ENCODE data around the gene BRAT1.

BRAT1 gene

DNA sequence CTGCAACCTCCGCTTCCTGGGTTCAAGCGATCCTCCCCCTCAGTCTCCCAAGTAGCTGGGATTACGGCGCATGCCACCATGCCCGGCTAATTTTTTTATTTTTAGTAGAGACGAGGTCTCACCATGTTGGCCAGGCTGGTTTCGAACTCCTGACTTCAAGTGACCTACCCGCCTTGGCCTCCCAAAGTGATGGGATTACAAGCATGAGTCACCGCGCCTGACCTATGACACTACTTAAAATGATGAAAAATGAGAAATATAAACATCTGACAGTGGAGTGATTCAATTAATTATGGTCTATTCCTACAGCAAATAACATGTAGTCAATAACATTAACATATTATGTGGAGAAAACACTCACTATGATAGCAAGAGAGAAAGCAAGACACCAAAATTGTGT, 2.2 kb downstream of the BRAT1 start:
- Histone ChIP-seq H3K4me1 (ENCODE audit: control insufficient read depth, low read length) (peaks cover 49% of the 10 kb centered on the region), H3K27ac (ENCODE audit: low read depth, low read length) (no peak overlapping the region), H3K79me2 (ENCODE audit: control insufficient read depth, low read length) (peaks cover 40% of the 10 kb centered on the region), H3K9me2 (replicated peaks; ENCODE audit: control insufficient read depth, low read length) (no peaks in the 10 kb centered on the region), H3K27me3 (ENCODE audit: control insufficient read depth, low read length) (no peaks in the 10 kb centered on the region), H3K4me3 (ENCODE audit: low read length) (peak overlapping the region; percentile 80), H3K9me3 (ENCODE audit: control insufficient read depth, insufficient read depth, low read length) (no peaks in the 10 kb centered on the region), H3F3A (ENCODE audit: control insufficient read depth, insufficient read depth) (peaks cover 12% of the 10 kb centered on the region), H4K20me1 (ENCODE audit: control insufficient read depth, insufficient read depth, low read depth, low read length) (no peaks in the 10 kb centered on the region), H3K36me3 (ENCODE audit: control insufficient read depth, low read length) (peaks cover 44% of the 10 kb centered on the region), H3K4me2 (ENCODE audit: low read length) (peak overlapping the region; percentile 86)
- TF ChIP-seq EZH2phosphoT487 (IDR thresholded peaks at IDR 0.05; ENCODE audit: borderline replicate concordance, low read length): no peak
- TF ChIP-seq CTCF (IDR thresholded peaks at IDR 0.05; ENCODE audit: low read depth, low read length, poor library complexity, severe bottlenecking): no peak

GRCh38 chr7:2551418-2551817, 3.9 kb downstream of the BRAT1 start:
- Histone ChIP-seq H4K20me1 (ENCODE audit: control insufficient read depth, insufficient read depth, low read depth, low read length) (no peaks in the 10 kb centered on the region), H3K79me2 (ENCODE audit: control insufficient read depth, low read length) (peaks cover 40% of the 10 kb centered on the region), H3K27ac (ENCODE audit: low read depth, low read length) (no peak overlapping the region), H3K4me2 (ENCODE audit: low read length) (peak overlapping the region; percentile 31), H3K4me1 (ENCODE audit: control insufficient read depth, low read length) (peaks cover 36% of the 10 kb centered on the region), H3F3A (ENCODE audit: control insufficient read depth, insufficient read depth) (peaks cover 6% of the 10 kb centered on the region), H3K9me3 (ENCODE audit: control insufficient read depth, insufficient read depth, low read length) (no peaks in the 10 kb centered on the region), H3K27me3 (ENCODE audit: control insufficient read depth, low read length) (no peaks in the 10 kb centered on the region), H3K36me3 (ENCODE audit: control insufficient read depth, low read length) (peaks cover 58% of the 10 kb centered on the region), H3K9me2 (replicated peaks; ENCODE audit: control insufficient read depth, low read length) (no peaks in the 10 kb centered on the region), H3K4me3 (ENCODE audit: low read length) (no peak overlapping the region)
- TF ChIP-seq EZH2phosphoT487 (IDR thresholded peaks at IDR 0.05; ENCODE audit: borderline replicate concordance, low read length) (no peak), CTCF (IDR thresholded peaks at IDR 0.05; ENCODE audit: low read depth, low read length, poor library complexity, severe bottlenecking) (no peak)

GRCh38 chr7:2546776-2547586, 8.3 kb downstream of the BRAT1 start:
- peaks cover 5% of the 10 kb centered on the region; the same call in 1 of the 2 replicates for H3F3A ChIP-seq (ENCODE audit: control insufficient read depth, insufficient read depth)
- H3K79me2 ChIP-seq (ENCODE audit: control insufficient read depth, low read length): peaks cover 13% of the 10 kb centered on the region
- H4K20me1 ChIP-seq (ENCODE audit: control insufficient read depth, insufficient read depth, low read depth, low read length): no peaks in the 10 kb centered on the region
- no peaks in the 10 kb centered on the region for H3K27me3 ChIP-seq (ENCODE audit: control insufficient read depth, low read length)
- H3K36me3 ChIP-seq (ENCODE audit: control insufficient read depth, low read length): peaks cover 79% of the 10 kb centered on the region
- H3K4me3 ChIP-seq (ENCODE audit: low read length): no peak overlapping the region
- H3K9me2 ChIP-seq (replicated peaks; ENCODE audit: control insufficient read depth, low read length): no peaks in the 10 kb centered on the region
- H3K27ac ChIP-seq (ENCODE audit: low read depth, low read length): no peak overlapping the region
- H3K4me1 ChIP-seq (ENCODE audit: control insufficient read depth, low read length): peaks cover 7% of the 10 kb centered on the region
- H3K9me3 ChIP-seq (ENCODE audit: control insufficient read depth, insufficient read depth, low read length): no peaks in the 10 kb centered on the region
- H3K4me2 ChIP-seq (ENCODE audit: low read length): no peak overlapping the region
- TF ChIP-seq EZH2phosphoT487 (IDR thresholded peaks at IDR 0.05; ENCODE audit: borderline replicate concordance, low read length) (no peak), CTCF (IDR thresholded peaks at IDR 0.05; ENCODE audit: low read depth, low read length, poor library complexity, severe bottlenecking) (no peak)

All from DOHH2 (cell line).